Left ventricle myocardium inferior (tissue), 1 donor: Measurements from ENCODE around the gene VAT1L. TPM values are rescaled to one million over a fixed set of nuclear protein-coding genes. Genes with fewer than 3 reads are reported as not detected.

Experiments used
- DNase-seq: peaks from one replicate; pipeline ENCODE4 v3.0.0-alpha.2; 2020
- H3K27ac ChIP-seq: fragments of 200-600 bp; replicated peaks from 2 replicates; pipeline ENCODE4 v1.8.0; 2021
- H3K27me3 ChIP-seq: fragments of 200-600 bp; 2 replicates; pipeline ENCODE4 v1.8.0; 2021; ENCODE audit warnings: low read depth
- H3K36me3 ChIP-seq: fragments of 200-600 bp; 2 replicates; pipeline ENCODE4 v1.8.0; 2021
- H3K4me1 ChIP-seq: fragments of 200-600 bp; 2 replicates; pipeline ENCODE4 v1.8.0; 2021
- H3K4me3 ChIP-seq: fragments of 200-600 bp; 2 replicates; pipeline ENCODE4 v1.8.0; 2021; ENCODE audit warnings: mild to moderate bottlenecking, moderate library complexity
- H3K9me3 ChIP-seq: fragments of 200-600 bp; replicated peaks from 2 replicates; pipeline ENCODE4 v1.8.0; 2021
- intact Hi-C: fragments of 100-400 bp; cut with micrococcal nuclease; formaldehyde crosslinking; loops from one replicate; pipeline ENCODE4 v1.11.0; 2022
- total RNA-seq: library from RNA; stranded (reverse); fragmentation: NEBNext Ultra II Directional; extraction: Animal tissue kit (Norgen Biotek cat#: 25700); gene quantifications from one replicate; pipeline ENCODE4 v1.2.1, GENCODE V29; 2021
- TF ChIP-seq, protein P1 (sequence below): fragments of 200-600 bp; IDR thresholded peaks from 2 replicates; pipeline ENCODE4 v1.8.0; 2021; ENCODE audit warnings: antibody characterized with exemption, mild to moderate bottlenecking, borderline replicate concordance
- donor health status: DM: no; HTN: yes; CAD: no; lungs with severe emphysema.

Gene VAT1L
- total RNA-seq, 1 donor from 2014 or later: 13.1 TPM

GRCh38 chr16:77876776-77877175 lies 88.4 kb downstream of the VAT1L start:
- DNase-seq: no peak
- Histone ChIP-seq H3K36me3 (no peaks in the 10 kb centered on the region), H3K27ac (no peak overlapping the region), H3K4me3 (no peak overlapping the region), H3K27me3 (no peaks in the 10 kb centered on the region), H3K9me3 (no peaks in the 10 kb centered on the region), H3K4me1 (no peaks in the 10 kb centered on the region)
- intact Hi-C loops: no loop called here
- TF ChIP-seq, protein P1, sequence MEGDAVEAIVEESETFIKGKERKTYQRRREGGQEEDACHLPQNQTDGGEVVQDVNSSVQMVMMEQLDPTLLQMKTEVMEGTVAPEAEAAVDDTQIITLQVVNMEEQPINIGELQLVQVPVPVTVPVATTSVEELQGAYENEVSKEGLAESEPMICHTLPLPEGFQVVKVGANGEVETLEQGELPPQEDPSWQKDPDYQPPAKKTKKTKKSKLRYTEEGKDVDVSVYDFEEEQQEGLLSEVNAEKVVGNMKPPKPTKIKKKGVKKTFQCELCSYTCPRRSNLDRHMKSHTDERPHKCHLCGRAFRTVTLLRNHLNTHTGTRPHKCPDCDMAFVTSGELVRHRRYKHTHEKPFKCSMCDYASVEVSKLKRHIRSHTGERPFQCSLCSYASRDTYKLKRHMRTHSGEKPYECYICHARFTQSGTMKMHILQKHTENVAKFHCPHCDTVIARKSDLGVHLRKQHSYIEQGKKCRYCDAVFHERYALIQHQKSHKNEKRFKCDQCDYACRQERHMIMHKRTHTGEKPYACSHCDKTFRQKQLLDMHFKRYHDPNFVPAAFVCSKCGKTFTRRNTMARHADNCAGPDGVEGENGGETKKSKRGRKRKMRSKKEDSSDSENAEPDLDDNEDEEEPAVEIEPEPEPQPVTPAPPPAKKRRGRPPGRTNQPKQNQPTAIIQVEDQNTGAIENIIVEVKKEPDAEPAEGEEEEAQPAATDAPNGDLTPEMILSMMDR: no peak

GRCh38 chr16:77877712-77878347 lies 89.5 kb downstream of the VAT1L start:
- H3K27ac ChIP-seq: no peak overlapping the region
- TF ChIP-seq, protein P1: no peak
- no peaks in the 10 kb centered on the region for H3K4me1 ChIP-seq
- H3K9me3 ChIP-seq: no peaks in the 10 kb centered on the region
- H3K36me3 ChIP-seq: no peaks in the 10 kb centered on the region
- H3K27me3 ChIP-seq: no peaks in the 10 kb centered on the region
- no peak overlapping the region for H3K4me3 ChIP-seq
- intact Hi-C loops: no loop called here
- DNase-seq: no peak

GRCh38 chr16:77881355-77882030 lies 93.1 kb downstream of the VAT1L start:
- no peak for DNase-seq
- H3K4me3 ChIP-seq: no peak overlapping the region
- TF ChIP-seq, protein P1: no peak
- no peaks in the 10 kb centered on the region for H3K27me3 ChIP-seq
- intact Hi-C loops: no loop called here
- H3K27ac ChIP-seq: peak overlapping the region; percentile 60
- no peaks in the 10 kb centered on the region for H3K9me3 ChIP-seq
- no peaks in the 10 kb centered on the region for H3K36me3 ChIP-seq
- H3K4me1 ChIP-seq: no peaks in the 10 kb centered on the region

DNA sequence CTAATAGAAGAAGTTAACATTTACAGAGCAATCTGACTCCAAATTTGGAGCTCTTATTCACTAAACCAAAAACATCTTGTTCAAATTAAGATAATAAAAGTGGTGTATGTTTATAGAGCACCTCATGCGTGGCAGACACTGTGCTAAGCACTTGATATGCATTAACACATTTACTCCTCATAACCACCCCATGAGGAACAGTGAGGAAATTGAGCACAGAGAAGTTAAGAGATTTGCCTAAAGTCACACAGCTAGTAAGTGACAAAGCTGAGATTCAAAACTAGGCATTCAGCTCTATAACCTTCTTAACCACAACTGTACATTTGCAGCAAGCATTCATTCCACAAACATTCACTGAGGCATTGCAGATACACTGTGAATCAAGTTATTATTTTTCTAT lies 94.0 kb downstream of the VAT1L start:
- Histone ChIP-seq H3K9me3 (no peaks in the 10 kb centered on the region), H3K27me3 (no peaks in the 10 kb centered on the region), H3K4me3 (no peak overlapping the region), H3K36me3 (no peaks in the 10 kb centered on the region), H3K27ac (no peak overlapping the region), H3K4me1 (no peaks in the 10 kb centered on the region)
- no peak for DNase-seq
- intact Hi-C loops: no loop called here
- TF ChIP-seq, protein P1: no peak

DNA sequence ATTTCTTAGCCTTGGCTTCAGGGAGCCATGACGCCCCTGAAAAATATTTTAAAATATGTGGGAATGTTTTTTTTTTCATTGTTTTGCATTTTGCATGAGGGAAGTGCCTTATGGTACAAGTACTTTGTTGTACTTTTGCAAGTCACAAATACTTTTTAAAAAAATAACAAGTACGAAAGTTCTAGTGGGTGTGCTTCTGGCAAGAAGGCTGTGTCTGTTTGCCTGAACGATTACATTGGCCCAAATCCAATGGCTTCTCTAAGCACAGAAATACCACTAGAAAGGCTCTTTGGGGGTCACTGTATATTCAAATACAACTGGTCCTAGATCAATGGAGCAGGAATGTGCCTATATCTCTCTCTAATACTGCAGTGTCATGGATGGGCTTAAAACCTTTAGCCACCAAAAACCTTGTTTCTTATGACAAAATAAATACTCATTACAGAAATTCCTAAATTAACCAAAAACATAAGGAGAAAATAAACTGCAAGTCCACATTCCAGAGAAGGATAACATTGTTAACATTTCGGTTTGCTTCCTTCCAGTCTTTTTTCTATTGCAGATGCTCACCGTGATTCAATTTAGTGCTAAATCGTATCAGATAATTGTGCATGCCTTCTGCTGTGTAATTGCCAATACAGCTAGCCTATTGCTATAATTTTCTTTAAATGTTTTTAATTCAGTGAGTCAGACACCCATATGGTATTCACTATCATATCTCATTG lies 97.4 kb downstream of the VAT1L start:
- Histone ChIP-seq H3K27ac (no peak overlapping the region), H3K36me3 (no peaks in the 10 kb centered on the region), H3K27me3 (no peaks in the 10 kb centered on the region), H3K4me1 (no peaks in the 10 kb centered on the region), H3K9me3 (no peaks in the 10 kb centered on the region), H3K4me3 (no peak overlapping the region)
- TF ChIP-seq, protein P1: no peak
- no peak for DNase-seq
- intact Hi-C loops: no loop called here
